Activated T-helper 1 cell treated with anti-CD3 and anti-CD28 coated beads, Interleukin-2, amount 50 U/mL, for 16 hours (primary cell): ENCODE results near the gene ASTN1.
"Not testable (repeated sequence)": the region's sequence is repeated elsewhere in the genome, so short reads cannot be mapped to it uniquely, and the experiment has no call there.

Source experiments
- DNase-seq, 2 donors: peaks; one replicate each; pipeline ENCODE4 v3.0.0-alpha.2; 2020; ENCODE audit warnings: low read depth in 1 of 2, low spot score in 1 of 2

Gene ASTN1

DNA sequence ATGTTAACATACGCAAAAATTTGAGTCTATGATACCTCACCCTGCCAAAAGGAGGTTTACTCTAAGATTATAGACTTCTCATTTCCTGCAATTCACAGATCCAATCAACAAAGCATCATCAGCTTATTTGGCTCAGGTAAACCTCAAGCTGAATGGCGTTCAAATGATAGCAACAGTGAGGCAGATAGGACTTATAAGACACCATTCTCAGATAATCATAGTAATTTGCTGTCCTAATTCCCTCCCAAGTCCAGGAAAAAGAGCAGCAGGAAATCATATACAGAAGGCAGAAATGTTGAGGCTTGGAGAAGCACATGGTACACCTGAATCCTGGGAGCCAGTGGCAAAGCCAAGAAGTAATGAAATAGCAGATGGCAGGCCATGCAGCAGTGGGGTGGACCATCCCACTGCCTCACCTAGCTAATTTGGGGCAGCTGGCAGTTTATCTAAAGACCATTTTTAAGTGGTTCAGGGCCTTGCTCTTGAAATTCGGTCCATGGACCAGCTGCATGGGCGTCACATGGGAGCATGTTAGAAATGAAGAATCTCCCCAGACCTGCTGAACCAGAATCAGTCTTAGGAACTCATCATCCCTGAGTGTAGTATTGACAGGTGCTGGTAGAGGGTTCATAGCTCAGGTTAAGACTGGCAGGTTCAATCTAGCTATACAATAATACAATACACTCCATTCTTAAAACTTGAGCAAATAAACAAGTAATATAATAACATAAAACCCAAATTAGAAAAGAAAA, 57.7 kb downstream of the ASTN1 start:
- no peak for DNase-seq

DNA sequence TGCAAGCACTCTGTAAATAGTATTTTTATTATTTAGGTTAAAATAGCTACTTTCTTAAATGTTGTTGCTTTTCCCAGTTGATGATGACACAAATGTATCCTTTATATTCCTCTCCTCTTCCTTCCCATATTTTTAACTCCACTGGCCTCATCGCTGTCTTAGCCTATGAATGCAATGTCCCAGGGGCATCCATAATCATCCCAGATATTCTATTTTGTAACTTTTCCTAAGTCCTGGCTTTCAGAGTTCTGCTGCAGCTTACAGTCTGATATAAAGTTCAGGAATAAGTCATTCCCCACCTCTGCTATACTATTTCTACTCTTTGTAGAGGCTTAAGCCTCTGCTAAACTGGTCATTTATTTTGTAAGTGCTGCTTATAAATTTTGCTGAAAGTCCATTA, 58.3 kb downstream of the ASTN1 start:
- no peak for DNase-seq

DNA sequence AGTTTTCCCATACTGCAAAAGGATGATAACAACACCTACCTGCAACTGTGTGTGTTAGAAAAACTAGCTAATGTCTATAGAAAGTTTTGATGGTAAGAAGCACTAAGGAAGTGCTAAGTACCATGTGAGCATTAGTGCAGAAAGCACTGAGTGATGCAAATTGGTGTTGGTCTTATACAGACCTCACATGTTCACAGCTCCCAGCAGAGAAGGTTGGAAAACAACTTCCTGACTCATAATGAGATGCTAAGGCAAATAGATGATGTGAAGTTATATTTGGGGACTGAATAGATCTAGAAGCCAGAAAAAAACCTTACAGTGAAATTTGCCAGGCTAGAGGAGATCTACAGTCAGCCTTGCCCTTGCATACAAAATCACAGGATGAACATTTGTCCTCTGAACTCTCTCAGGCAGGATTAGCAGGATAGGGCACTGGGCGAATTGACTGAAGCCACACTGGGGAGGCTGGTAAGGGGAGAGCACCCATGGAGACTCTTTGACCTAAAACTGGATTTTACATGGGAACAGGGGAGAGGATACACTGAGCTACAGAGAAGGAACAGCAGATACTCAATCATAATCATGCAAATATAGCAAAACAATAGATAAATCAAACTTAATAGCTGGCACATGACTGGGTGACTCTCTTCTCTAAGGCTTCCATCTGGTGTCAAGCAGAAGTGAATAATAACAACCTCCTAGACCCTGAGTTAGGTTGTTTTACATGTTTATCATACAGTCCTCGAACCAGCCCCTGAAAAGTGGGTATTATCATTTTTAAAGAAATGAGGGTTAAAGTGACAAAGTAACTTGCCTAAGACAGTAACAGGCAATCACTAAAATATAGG, 61.3 kb downstream of the ASTN1 start:
- no peak for DNase-seq

DNA sequence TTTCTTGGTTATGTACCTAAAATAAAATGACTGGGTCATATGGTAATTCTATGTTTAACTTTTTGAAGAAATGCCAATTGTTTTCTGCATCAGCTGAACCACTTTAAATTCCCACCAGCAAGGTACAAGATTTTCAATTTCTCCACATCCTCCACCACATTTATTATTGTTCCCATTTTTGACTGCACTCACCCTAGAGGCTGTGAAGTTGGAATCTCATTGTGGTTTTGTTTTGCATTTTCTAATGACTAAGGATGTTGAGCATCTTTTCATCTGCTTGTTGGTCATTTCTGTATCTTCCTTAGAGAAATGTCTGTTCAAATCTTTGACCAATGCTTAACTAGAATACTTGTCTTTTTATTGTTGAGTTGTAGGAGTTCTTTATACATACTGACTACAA, 72.5 kb downstream of the ASTN1 start:
- DNase-seq: no peak

DNA sequence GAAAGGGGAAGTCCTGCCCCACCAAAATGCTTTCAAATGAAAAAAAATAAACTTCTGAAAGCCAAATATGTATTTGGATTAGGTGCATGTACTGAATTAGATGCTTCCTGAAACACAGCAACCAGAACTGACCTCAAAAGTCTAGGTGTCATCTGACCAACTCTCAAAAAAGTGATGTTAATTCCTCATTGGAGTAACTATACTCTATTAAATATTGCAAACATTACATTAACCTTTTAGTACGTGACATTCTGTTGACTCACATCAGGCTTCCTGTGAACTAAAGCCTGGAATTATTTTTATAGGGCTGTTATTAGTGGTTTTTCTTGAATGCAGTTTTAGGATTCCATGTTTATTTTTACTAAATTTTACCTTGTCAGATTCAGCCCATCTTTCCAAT, 73.5 kb downstream of the ASTN1 start:
- DNase-seq: no peak

DNA sequence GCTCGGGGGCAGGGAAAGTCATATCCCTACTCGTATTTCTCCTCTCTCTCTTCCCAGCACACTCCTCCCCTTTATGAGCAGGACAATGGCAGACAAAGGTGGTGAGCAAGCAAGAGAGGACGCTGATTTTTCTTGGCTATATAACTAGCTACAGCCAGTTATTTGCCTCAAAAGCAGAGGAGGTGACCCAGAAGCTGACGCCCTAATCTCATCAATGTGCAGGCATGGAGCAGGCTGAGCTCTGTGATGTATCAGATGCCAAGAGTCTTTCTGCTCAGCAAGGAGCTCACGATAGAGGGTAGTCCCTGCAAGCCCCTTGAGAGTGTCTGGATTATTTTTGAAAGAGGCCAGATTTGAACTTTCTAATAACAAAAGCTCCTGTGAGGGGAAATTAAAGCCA, 75.5 kb downstream of the ASTN1 start:
- DNase-seq: no peak

DNA sequence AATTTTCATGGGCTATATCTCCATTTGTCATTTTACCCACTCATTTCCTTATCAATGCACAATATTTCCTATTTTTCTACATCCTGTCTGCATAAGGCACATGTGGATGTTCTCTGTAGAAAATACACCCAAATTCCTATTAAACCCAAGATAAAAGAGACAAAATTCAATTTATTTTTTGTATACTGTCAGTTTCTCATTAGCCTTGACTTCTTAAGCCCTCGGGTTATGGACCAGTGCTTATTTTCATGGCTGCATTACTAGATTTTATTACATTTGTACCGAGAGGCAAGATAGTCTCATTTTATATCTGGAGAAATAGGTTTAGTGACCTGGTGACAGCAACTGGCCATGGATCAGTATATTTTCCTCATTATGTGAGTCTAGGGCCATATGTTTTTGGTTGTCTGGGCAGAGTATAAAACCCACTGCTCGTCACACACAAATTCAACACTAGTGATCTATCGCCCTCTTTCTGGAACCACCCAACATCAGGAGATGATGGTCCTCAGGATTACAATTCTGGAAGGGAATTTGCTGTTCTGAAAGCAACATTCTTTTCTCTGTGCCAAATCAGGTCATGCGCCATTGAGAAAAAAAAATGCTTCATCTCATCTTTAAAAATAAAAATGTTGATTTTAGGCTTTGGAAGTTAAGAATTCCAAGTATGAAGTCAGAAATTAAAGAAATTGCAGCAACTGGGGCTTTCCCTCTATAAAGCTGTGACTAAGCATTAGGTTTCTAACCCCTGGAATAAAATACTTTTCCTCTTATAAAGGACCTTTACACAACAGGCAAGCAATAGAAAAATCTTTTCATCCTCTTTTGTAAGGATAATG, 81.4 kb downstream of the ASTN1 start:
- DNase-seq: no peak

DNA sequence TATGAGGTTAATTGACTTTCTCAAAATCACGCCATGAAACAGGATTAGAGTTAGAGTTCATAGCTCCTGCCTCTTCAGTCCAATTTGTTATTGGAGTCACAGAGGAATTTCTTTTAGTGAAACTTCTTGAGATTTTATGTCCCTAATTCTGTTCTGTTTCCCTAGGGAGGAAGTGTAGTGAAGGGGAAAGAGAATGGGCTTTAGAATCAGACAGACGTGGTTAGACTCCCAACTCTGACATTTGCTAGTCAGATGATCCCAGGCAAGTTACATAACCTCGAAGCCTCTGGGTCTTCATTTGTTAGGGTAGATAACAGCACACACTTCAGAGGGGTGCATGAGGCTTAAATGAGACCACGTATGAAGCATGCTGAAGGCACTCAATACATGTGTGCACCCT, 83.9 kb downstream of the ASTN1 start:
- no peak for DNase-seq

DNA sequence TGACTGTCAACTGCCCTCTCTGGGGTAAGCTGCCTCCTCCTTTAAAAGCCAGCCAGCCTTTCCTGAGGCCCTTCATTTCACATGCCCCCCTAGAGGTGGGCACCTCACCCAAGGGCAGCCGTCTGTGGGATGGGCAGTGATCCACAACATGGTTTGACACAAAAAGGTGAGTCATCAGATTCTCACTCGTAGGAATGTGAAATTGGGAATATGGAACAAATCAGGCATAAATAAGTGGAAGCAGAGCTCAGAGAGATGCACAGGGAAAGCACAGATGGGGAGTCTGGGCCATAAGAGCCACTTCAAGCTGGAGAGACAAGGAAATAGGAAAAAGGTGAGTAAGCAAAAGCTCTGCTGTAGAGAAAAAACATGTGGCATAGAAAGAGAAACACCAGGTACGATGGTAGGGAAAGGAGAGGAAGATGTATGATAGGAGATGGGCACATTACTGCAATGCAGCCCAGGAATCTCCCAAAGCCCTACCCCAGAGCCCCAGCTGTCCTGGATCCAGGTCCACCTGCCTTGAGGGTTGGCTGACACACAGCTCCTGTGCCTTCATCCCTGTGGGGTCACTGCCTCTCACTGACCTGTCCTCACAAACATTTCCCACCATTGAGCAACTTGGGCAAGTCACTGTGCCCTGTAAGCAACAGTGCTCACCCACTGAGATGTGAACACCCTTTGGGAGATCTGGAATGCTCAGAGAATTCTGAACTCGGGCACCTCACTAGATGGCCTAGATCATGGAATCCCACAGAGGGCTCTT, 86.6 kb downstream of the ASTN1 start:
- DNase-seq: no peak

DNA sequence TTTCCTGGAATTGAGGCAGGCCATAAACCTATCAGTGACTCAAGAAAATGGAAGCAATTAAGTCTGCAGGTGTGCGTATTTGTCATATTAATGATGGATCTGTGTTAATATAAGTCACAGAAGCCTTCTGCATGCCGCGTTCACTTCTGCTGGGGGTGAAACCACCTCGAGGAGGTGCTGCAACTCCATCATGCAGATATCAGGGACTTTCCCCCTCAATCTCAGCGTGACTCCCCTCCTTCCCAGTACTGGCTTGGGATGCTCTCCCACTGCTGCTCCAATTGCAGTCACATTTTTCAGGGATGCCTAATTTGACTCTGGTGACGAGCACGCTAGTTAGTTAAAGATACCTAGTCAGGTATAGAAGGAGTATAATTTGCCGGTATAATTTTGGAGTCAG, 87.5 kb downstream of the ASTN1 start:
- no peak for DNase-seq

DNA sequence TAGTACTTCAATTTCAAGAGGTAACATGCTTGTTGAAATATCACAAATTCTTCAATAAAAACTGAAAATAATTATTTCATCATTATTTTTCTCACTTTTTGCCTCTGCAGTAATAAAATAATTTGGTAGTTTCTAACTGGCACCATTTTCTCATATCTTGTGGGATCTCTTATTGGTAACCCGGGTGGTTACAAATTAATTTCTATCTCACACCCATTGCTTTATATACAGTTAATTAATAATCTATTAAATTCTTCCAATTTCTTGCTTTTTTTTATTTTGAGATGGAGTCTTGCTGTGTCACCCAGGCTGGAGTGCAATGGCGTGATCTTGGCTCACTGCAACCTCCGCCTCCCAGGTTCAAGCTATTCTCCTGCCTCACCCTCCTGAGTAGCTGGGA, 89.7 kb downstream of the ASTN1 start:
- not testable (repeated sequence) for DNase-seq

DNA sequence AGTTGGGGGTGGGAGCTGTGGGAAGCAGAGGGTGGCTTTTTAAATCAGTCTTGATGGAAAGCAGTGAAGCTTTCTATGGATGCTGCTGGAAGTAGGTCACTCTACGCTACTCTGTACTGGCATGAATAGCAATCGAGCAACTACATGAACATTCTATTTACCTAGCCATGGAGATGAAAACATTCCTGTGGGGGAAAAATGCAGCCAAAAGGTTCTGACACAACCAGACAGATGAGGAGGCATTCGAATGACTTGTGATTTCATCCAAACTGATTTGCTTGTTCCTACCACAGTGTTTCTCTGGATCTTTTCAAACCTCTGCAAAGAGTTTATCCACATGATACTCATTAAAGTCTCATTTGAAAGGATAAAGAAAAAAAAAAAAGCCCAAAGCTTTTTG, 95.0 kb downstream of the ASTN1 start:
- DNase-seq: no peak

DNA sequence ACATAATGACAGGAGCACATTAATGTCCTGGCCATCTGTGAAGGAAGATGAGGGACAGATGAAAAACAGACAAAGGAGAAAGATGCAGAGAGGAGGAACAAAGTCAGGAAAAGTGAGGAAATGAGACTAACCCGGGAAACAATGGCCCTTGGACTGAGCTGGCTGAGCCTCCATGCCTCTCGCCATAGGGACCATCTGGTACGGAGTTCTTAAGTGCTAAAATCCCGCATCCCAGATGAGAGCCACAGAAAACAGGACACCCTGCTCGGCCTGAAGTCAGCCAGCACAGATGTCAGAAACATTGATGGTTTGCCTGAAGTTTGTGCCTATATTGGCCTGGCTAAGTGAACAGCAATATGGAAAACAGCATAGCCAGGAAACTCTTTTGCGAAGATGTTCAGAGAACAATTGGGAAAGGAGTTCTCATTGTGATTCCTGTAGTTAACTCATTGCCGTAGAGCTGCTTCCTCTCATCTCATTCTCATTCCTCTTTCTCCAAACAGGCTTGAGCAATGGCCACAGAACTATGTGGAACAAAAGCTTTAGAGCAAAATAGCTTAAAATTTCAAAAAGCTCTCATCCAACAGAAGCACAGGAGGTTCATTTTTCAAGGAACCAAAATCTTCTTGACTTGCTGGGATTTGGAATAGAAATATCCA, 96.6 kb downstream of the ASTN1 start:
- DNase-seq: no peak

DNA sequence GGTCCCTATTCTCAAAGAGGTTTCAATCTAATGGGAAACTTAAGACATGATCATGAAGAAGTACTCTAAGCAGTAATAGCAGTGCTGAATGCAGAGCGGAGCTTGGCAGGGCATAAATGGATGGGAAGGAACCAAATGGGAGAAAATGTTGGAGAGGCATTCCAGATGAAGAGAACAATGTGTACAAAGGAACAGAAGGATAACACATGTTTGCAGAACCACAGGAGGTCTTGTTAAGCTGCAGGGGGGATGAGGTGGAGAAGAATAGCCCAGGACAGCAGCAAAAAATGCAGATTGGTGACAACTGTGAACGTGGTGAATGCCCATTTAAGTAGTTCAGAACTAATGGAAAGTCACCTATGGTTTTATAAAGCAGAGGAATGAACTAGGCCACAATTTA, 99.1 kb downstream of the ASTN1 start:
- DNase-seq: no peak

DNA sequence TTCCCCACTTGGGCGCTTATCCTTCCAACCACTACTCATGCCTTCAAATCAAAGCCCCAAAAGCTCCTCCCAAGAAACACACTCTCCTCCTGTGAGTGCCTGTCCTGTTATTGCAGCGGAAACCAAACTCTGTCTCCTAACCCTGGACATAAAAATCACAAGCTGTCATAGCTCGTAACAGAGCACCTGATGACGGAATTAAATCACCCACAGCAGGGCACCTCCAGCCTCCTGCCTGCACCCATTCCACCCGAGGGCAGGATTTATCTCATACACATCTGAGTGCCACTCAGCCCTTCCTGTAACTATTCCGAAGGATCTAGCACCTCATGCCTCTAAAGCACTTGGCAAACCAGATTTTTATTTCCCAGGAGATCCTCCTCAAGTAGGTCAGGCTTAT, 100.9 kb downstream of the ASTN1 start:
- DNase-seq: no peak

DNA sequence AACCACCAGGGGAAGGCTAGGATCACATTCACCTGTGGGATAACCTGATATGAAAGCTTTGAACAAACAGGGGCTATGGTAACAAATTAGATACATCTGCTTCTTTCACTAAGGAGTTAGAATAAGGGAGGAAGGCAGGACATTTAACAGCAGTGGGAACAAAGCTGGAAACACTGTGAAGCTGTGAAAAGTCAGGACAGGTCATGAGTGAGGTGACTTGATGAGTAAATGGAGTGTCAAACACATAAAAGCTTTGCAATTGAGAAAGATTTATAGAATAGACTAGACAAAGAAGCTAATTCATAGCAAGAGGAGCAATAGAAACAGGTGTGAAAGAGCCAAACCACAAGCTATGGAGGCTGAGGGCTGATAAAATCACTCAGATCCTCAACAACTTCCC, 110.0 kb downstream of the ASTN1 start:
- no peak for DNase-seq

DNA sequence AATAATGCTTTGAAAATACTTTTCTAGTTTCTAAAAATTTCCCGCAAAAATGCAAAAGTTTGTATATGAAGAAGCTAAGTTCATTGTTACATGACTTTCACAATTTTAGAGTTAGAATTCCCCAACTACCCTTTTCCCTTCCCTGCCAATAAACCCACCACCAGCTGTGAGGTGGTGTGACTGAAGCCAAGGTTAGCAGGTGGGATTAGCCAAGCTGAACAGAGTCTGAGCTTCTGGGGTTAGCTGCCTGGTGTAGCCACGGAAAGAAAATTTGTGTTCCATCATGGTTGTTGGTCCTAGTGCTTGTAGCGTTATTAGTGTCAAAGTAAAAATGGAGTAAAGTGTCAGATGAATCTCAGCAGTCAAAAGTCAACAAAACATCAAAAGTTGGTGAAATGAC, 110.9 kb downstream of the ASTN1 start:
- DNase-seq: no peak

DNA sequence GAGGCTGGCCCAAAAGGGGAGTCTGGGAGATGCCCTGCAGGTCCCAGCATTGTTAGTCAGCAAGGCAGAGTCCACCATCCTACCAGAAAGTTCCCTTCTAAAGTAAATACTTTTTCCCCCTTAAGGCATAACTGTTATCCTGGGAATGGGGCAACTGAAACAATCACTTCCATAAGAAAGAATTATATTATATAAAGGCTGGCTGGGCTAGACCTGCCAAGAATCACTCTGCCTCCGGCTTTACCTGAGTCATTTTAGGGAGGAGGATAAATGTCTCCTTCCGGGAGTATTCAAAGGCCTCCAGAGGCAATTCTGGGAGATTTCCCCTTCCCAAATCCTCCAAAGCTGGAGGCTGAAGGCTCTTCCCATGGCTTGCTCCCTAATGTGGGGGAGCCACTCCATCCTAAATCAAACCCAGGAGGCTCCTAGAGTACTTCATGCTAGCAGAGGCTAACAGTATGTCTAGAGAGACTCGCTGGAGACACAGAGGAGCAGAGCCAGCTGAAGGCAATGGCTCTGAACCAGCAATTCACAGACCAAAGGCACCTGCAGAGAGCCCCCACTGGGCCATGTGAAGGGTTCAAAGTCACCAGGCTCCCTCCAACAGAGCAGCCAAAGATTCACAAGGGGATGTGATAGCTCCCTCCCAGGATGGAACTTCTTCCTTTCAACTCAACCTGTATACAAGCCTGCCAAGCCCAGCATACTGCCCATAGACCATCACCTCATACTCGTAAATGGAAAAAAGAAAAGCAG, 116.0 kb downstream of the ASTN1 start:
- DNase-seq: no peak

DNA sequence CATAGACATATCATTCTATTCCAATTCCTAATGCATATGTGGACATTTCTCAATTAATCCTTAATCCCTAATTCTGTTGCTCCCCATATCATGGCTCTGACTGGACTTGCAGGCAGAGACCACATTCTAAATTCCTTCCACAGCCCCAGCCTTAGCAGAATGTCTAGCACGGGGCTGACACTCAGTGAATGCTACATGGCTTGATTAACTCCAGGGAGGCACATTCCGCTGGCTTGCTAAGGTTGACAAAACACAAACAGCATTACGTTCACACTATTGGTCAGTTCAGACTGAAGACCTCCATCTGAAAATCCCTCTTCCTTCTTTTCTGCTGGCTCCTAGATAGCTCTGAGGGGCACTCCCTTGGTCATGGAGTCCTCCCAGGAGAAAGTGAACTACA, 119.4 kb downstream of the ASTN1 start:
- no peak for DNase-seq

DNA sequence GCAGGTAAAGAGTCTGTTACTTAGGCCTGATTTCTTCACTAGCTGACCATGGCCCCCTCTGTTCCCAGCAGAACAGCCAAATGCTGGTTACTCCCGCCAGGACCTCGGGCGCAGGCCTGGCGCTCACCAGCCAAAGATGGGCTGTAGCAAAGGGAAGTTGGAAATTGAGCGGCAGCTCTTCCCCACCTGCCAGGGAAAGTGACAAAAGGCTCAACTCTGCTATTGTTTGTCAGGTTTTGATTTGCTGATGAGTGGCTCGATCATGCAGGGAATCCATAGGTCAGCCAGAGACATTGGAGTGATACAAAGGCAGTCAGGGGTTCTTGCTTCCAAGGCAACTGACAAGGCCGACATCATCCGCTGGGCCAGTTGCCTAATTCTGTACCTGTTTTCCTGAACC, 120.1 kb downstream of the ASTN1 start:
- no peak for DNase-seq
